ENCODE results near the gene EME2. TPM values are rescaled to one million over a fixed set of nuclear protein-coding genes. Genes with fewer than 3 reads are reported as not detected.

Gene EME2
- polyA plus RNA-seq, 4 donors, result 6.8 to 16.1 (median 9.6) TPM

DNA sequence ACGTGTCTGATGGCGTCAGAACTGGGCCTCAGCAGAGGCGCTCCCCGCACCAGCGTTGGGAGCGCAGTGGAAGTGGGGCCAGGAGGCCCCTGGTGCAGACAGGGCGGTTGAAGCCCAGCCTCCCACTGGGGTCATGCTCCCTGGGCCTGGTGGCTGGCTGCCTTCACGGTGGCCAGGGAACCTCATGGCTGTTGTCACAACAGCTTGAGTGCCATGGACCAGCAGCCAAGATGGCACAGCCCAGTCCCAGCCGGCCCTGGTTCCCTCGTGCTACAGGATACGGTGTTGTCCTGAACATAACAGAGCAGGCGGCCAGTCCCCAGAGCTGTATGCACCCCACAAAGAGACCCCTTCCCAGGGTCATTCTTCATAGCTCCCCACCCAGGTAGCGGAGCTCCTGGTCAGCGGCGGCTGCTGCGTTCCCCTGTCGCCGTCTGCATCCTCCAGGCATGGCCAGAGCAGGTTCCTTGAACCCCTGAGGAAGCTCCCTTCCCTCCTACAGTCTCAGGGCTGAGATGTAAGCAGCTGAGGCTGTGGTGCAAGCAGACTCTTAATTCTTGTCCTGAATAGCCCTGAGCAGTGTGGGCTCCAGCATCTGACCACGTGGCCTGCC, 31.0 kb upstream of the EME2 start:
- Histone ChIP-seq H3K4me3 (ENCODE audit: low read depth in 1 of 3, low read length in 3 of 3) (no peak overlapping the region), H3K36me3 (ENCODE audit: control insufficient read depth in 3 of 3, insufficient read depth in 2 of 3, low read depth in 1 of 3, low read length in 3 of 3) (peaks cover 4 to 60% (median 5%) of the 10 kb centered on the region in 3 donors), H3K27ac (ENCODE audit: low read depth in 1 of 3, low read length in 2 of 3) (no peak overlapping the region), H3K27me3 (ENCODE audit: control insufficient read depth in 3 of 3, insufficient read depth in 3 of 3, low read length in 3 of 3) (no peaks in the 10 kb centered on the region), H3K4me1 (ENCODE audit: control insufficient read depth in 3 of 3, insufficient read depth in 2 of 3, low read depth in 1 of 3, low read length in 2 of 3) (no peaks in the 10 kb centered on the region), H3K9me3 (ENCODE audit: control insufficient read depth in 2 of 2, insufficient read depth in 1 of 2, low read depth in 1 of 2, low read length in 1 of 2) (peaks cover 0 to 3% of the 10 kb centered on the region in 2 donors)
- 95 to 98% (median 98%) methylated on average over 19 of the region's 19 CpGs for WGBS, 3 donors
- no peak for DNase-seq
- no peak for FAIRE-seq

DNA sequence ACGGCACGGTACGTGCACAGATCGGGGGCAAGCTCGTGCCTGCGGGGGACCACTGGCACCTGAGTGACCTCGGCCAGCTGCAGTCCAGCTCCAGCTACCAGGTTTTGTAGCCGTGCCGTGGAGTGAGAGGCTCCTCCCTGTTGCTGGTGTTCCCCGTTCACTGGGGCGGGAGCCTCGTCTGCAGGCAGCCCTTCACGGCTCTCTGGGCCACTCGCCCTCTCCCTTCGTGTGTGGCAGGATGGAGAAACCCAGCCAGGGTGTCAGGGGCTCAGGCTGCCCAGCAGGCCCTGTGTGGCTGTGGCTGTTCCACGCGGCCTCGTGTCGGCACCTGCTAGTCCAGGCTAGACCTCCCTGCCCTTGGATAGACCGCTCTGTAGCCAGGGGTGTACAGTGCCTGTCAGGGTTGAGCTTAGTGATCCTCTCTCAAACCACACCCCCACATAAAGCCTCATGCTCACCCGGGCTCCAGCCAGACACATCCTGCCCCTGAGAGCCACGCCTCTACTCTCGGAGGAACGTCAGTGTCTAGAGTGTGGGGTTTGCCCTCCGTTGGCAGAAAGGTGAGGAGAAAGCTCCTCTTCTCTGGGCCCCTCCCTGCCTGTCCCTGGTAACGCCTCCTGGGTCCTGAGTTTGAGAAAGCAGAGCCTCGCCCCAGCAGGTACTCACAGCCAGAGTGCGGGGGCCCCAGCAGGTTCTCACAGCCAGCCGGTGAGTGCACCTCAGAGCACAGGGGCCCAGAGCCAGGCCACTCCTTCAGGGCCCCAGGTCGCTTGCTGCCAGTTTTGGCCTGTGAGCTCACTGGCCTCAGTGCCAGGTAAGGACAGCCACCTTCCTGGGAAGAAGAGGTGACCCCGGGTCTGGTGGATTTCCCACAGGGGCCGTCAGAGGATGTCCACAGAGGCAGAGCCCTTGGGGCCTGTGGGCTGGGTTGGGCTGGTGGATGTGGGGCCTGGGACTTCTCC, 29.0 kb upstream of the EME2 start:
- H3K4me3 ChIP-seq (ENCODE audit: low read depth in 1 of 3, low read length in 3 of 3), result no peak overlapping the region
- H3K27ac ChIP-seq (ENCODE audit: low read depth in 1 of 3, low read length in 2 of 3), result no peak overlapping the region
- H3K36me3 ChIP-seq (ENCODE audit: control insufficient read depth in 3 of 3, insufficient read depth in 2 of 3, low read depth in 1 of 3, low read length in 3 of 3), result peaks cover 12 to 80% (median 13%) of the 10 kb centered on the region in 3 donors
- H3K27me3 ChIP-seq (ENCODE audit: control insufficient read depth in 3 of 3, insufficient read depth in 3 of 3, low read length in 3 of 3), result no peaks in the 10 kb centered on the region
- DNase-seq (no peak), FAIRE-seq (no peak)
- WGBS, 3 donors, result 91 to 93% (median 91%) methylated on average over 32 of the region's 32 CpGs
- no peaks in the 10 kb centered on the region for H3K4me1 ChIP-seq (ENCODE audit: control insufficient read depth in 3 of 3, insufficient read depth in 2 of 3, low read depth in 1 of 3, low read length in 2 of 3)
- H3K9me3 ChIP-seq (ENCODE audit: control insufficient read depth in 2 of 2, insufficient read depth in 1 of 2, low read depth in 1 of 2, low read length in 1 of 2), result peaks cover 0 to under 1% of the 10 kb centered on the region in 2 donors

DNA sequence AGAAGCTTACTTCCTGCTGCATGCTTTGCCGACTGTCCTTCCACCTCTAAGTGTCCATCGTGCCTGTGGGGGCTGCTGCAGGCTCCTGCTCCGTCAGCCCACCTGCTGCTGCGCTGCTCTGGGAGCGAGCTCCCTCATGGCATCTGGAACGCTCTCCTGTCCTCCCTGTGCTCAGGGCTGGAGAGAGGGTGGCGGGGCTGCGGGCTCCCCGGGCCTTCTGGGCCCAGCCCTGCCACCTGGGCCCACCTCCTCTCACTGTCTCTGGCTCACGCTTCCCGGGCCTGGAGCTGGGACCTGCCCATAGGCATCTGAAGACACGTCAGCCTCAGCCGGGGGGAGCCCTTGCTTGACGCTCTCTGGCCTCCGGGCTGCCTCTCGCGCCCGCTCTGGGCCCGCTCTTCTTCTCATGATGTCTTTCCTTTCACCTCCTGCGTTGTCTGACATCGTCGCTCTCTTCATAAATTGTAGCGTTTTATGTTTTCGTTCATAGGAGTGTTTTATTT, 28.2 kb upstream of the EME2 start:
- H3K36me3 ChIP-seq (ENCODE audit: control insufficient read depth in 3 of 3, insufficient read depth in 2 of 3, low read depth in 1 of 3, low read length in 3 of 3), result peaks cover 13 to 88% (median 16%) of the 10 kb centered on the region in 3 donors
- 93 to 94% (median 93%) methylated on average over 24 of the region's 24 CpGs for WGBS, 3 donors

DNA sequence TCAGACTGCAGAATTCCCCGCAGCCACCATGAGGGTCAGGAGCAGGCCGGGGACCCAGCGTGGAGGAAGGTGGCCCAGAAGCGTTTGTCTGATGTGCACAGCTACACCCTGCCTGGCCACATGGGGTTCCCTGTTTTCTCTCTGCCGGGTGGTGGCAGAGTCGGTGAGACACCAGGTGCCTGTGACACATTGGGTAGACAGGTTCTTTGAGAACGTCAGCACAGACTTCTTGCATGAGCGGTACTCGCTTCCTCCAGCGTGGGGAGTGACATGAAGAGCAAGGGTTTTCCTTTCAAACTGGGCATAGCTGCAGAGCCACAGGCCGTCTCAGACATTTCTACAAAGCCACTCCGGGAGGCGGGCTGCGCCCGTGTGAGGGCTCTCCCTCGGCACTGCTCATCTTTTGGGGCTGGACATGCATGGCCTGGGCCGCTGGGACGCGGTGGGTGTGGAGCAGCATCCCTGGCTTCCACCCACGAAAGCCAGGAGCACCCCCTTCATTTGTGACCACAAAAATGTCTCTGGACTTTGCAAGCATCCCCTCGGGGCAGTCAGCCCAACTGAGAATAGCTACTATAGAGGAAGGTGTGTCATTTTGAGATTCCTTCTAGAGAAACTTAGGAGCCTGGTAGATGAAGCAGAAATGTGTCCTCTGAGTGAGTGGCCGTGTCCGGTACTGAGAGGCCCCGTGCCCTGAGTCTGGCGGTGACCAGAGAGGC, 27.3 kb upstream of the EME2 start:
- Histone ChIP-seq H3K36me3 (ENCODE audit: control insufficient read depth in 3 of 3, insufficient read depth in 2 of 3, low read depth in 1 of 3, low read length in 3 of 3) (peaks cover 16 to 94% (median 19%) of the 10 kb centered on the region in 3 donors), H3K4me3 (ENCODE audit: low read depth in 1 of 3, low read length in 3 of 3) (no peak overlapping the region), H3K27me3 (ENCODE audit: control insufficient read depth in 3 of 3, insufficient read depth in 3 of 3, low read length in 3 of 3) (no peaks in the 10 kb centered on the region), H3K9me3 (ENCODE audit: control insufficient read depth in 2 of 2, insufficient read depth in 1 of 2, low read depth in 1 of 2, low read length in 1 of 2) (no peaks in the 10 kb centered on the region), H3K4me1 (ENCODE audit: control insufficient read depth in 3 of 3, insufficient read depth in 2 of 3, low read depth in 1 of 3, low read length in 2 of 3) (no peaks in the 10 kb centered on the region), H3K27ac (ENCODE audit: low read depth in 1 of 3, low read length in 2 of 3) (no peak overlapping the region)
- DNase-seq (no peak), FAIRE-seq (no peak)
- WGBS, 3 donors, result 87 to 92% (median 91%) methylated on average over 25 of the region's 25 CpGs

More for the DNA sequence above, 28.2 kb upstream of the EME2 start:
- FAIRE-seq (no peak), DNase-seq (no peak)
- no peaks in the 10 kb centered on the region for H3K4me1 ChIP-seq (ENCODE audit: control insufficient read depth in 3 of 3, insufficient read depth in 2 of 3, low read depth in 1 of 3, low read length in 2 of 3)
- H3K27ac ChIP-seq (ENCODE audit: low read depth in 1 of 3, low read length in 2 of 3), result no peak overlapping the region
- H3K4me3 ChIP-seq (ENCODE audit: low read depth in 1 of 3, low read length in 3 of 3), result no peak overlapping the region
- no peaks in the 10 kb centered on the region for H3K9me3 ChIP-seq (ENCODE audit: control insufficient read depth in 2 of 2, insufficient read depth in 1 of 2, low read depth in 1 of 2, low read length in 1 of 2)
- H3K27me3 ChIP-seq (ENCODE audit: control insufficient read depth in 3 of 3, insufficient read depth in 3 of 3, low read length in 3 of 3), result no peaks in the 10 kb centered on the region

DNA sequence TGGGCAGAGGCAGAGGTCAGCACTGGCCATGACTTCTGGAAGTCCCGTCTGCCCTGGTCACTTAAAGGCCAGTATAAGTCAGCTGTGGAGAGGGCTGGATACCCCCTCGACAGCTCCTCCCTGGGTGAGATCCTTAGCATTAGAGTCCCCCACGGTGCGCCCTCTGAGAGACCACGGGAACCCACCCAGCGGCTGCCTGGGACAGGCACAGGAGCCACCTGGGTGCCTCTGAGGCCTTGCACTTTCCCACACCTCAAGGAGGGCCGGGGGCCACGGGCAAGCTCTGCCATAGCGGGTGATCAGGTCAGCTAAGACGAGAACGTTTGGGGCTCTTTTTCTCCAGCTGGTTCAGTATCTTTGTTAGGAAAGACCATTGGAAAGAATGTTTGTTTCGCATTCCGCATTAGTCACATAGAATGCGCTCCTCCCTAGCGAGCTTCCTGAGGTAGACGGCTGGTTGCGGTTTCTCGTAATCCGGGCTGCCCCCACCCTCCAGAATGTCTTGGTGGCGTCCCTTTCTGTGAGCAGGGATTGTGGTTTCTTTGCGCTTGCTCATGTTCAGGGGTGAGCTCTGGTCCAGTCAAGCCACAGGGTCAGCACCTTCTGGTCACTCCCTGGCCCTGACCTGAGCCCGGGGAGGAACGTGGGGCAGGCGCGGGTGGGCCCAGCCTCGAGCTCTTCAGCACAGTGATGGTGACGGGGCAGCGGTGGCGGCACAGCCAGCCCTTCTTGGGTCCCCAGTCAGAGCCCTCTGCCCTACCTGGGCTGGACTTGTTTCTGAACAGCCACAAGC, 26.5 kb upstream of the EME2 start:
- FAIRE-seq, result no peak
- H3K27ac ChIP-seq (ENCODE audit: low read depth in 1 of 3, low read length in 2 of 3), result no peak overlapping the region
- no peaks in the 10 kb centered on the region for H3K9me3 ChIP-seq (ENCODE audit: control insufficient read depth in 2 of 2, insufficient read depth in 1 of 2, low read depth in 1 of 2, low read length in 1 of 2)
- H3K36me3 ChIP-seq (ENCODE audit: control insufficient read depth in 3 of 3, insufficient read depth in 2 of 3, low read depth in 1 of 3, low read length in 3 of 3), result peaks cover 16 to 94% (median 19%) of the 10 kb centered on the region in 3 donors
- no peak for DNase-seq
- no peaks in the 10 kb centered on the region for H3K27me3 ChIP-seq (ENCODE audit: control insufficient read depth in 3 of 3, insufficient read depth in 3 of 3, low read length in 3 of 3)
- 94 to 96% (median 94%) methylated on average over 28 to 29 of the region's 29 CpGs for WGBS, 3 donors
- no peaks in the 10 kb centered on the region for H3K4me1 ChIP-seq (ENCODE audit: control insufficient read depth in 3 of 3, insufficient read depth in 2 of 3, low read depth in 1 of 3, low read length in 2 of 3)
- no peak overlapping the region for H3K4me3 ChIP-seq (ENCODE audit: low read depth in 1 of 3, low read length in 3 of 3)

DNA sequence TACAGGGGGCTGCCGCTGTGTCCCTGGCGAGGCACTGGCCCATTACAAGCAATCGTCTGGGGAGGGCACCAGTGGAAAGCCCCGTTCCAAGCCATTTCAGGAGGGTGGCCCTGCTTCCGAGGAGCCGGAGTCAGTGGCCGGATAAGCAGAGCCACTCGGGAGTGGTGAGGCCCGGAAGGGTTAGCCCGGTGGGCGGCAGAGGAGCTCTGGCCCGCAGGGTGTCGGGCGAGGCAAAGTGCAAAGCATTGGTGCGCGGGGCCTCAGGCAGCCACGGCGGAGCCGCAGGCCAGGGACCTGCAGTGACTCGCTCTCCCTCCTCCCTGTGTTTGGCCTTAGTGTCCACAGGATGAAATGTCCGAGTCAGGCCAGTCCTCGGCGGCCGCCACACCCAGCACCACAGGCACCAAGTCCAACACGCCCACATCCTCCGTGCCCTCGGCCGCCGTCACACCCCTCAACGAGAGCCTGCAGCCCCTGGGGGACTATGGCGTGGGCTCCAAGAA, 25.9 kb upstream of the EME2 start:
- no peak overlapping the region for H3K27ac ChIP-seq (ENCODE audit: low read depth in 1 of 3, low read length in 2 of 3)
- DNase-seq, result no peak
- H3K4me3 ChIP-seq (ENCODE audit: low read depth in 1 of 3, low read length in 3 of 3), result no peak overlapping the region
- FAIRE-seq, result no peak
- no peaks in the 10 kb centered on the region for H3K27me3 ChIP-seq (ENCODE audit: control insufficient read depth in 3 of 3, insufficient read depth in 3 of 3, low read length in 3 of 3)
- WGBS, 3 donors, result 89 to 93% (median 92%) methylated on average over 26 to 31 of the region's 31 CpGs
- peaks cover 17 to 94% (median 19%) of the 10 kb centered on the region in 3 donors for H3K36me3 ChIP-seq (ENCODE audit: control insufficient read depth in 3 of 3, insufficient read depth in 2 of 3, low read depth in 1 of 3, low read length in 3 of 3)
- no peaks in the 10 kb centered on the region for H3K9me3 ChIP-seq (ENCODE audit: control insufficient read depth in 2 of 2, insufficient read depth in 1 of 2, low read depth in 1 of 2, low read length in 1 of 2)
- H3K4me1 ChIP-seq (ENCODE audit: control insufficient read depth in 3 of 3, insufficient read depth in 2 of 3, low read depth in 1 of 3, low read length in 2 of 3), result no peaks in the 10 kb centered on the region

DNA sequence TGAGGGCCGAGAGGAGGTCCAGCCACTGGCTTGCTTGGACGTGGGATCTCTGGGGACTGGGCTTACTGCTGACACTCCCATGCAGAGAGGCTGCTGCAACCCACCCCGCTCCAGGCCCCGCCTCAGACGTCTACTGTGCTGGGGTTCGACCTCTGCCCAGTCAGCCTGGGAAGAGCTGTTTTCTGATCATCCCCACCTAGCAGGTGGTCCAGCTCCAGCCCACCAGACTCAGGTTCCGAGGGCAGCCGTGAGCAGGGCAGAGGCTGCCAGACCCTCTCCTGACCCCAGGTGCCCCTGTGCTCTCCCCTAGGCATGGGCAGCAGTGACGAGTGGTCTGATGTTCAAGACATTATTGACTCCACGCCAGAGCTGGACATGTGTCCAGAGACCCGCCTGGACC, 24.7 kb upstream of the EME2 start:
- WGBS, 3 donors, result 88 to 97% (median 94%) methylated on average over 10 to 11 of the region's 11 CpGs
- Histone ChIP-seq H3K4me1 (ENCODE audit: control insufficient read depth in 3 of 3, insufficient read depth in 2 of 3, low read depth in 1 of 3, low read length in 2 of 3) (no peaks in the 10 kb centered on the region), H3K4me3 (ENCODE audit: low read depth in 1 of 3, low read length in 3 of 3) (no peak overlapping the region), H3K36me3 (ENCODE audit: control insufficient read depth in 3 of 3, insufficient read depth in 2 of 3, low read depth in 1 of 3, low read length in 3 of 3) (peaks cover 19 to 96% (median 25%) of the 10 kb centered on the region in 3 donors), H3K27me3 (ENCODE audit: control insufficient read depth in 3 of 3, insufficient read depth in 3 of 3, low read length in 3 of 3) (no peaks in the 10 kb centered on the region), H3K27ac (ENCODE audit: low read depth in 1 of 3, low read length in 2 of 3) (no peak overlapping the region), H3K9me3 (ENCODE audit: control insufficient read depth in 2 of 2, insufficient read depth in 1 of 2, low read depth in 1 of 2, low read length in 1 of 2) (no peaks in the 10 kb centered on the region)
- no peak for DNase-seq
- no peak for FAIRE-seq
